Measurements from ENCODE around the gene PLPPR3.

GRCh38 chr19:816500-816857 lies 5.3 kb downstream of the PLPPR3 start:
- TF ChIP-seq POLR2A (IDR thresholded peaks at IDR 0.05; ENCODE audit: low read depth, low read length) (no peak), ZBTB33 (IDR thresholded peaks at IDR 0.05) (no peak), FOXM1 (IDR thresholded peaks at IDR 0.05; ENCODE audit: low read depth, low read length) (no peak), ZSCAN29 (IDR thresholded peaks at IDR 0.05) (no peak), CTCF (IDR thresholded peaks at IDR 0.05 in 2 of 3, conservative IDR thresholded peaks at IDR 0.05 in 1 of 3; ENCODE audit: control insufficient read depth in 2 of 3, extremely low read depth in 1 of 3, insufficient read depth in 1 of 3, low read depth in 3 of 3, low read length in 3 of 3) (no peak), NFYA (IDR thresholded peaks at IDR 0.05; ENCODE audit: borderline replicate concordance, low read depth, low read length) (no peak)

Measured in GM12878 (cell line).